T follicular helper cell (primary cell): Measurements from ENCODE around the gene LARP4.
"Not testable (repeated sequence)": the region's sequence is repeated elsewhere in the genome, so short reads cannot be mapped to it uniquely, and the experiment has no call there.

Experiments
- DNase-seq: peaks from one replicate; pipeline ENCODE4 v3.0.0-alpha.2; 2020; ENCODE audit warnings: low read depth

The LARP4 gene

DNA sequence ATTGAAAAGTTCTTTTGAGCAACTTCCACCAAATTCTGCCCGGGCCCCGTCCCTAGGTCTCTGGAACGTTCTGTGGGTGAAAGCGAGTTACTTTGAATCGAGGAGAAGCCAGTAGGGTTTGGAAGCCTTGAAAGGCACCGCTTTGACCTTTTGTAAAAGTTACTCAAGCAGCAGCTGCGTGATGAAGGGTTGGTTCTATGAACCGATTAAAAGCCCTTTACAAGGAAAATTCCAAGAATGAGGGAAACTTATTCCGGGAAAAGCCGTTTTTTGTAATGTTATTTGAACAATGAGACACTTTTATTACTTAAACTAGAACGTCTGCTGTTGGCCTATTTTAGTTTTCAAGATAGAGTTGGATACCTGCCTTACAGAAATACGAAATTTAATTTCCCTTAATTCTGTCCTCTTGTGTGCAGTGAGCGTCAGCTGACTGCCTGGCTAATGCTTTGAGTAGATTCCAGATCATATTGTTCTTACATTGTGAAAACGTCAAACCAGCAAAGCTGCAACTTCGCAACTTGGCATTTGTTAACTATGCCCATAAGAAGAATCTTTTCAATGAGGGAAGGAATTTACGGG is 906 bp downstream of the LARP4 start:
- no peak for DNase-seq

DNA sequence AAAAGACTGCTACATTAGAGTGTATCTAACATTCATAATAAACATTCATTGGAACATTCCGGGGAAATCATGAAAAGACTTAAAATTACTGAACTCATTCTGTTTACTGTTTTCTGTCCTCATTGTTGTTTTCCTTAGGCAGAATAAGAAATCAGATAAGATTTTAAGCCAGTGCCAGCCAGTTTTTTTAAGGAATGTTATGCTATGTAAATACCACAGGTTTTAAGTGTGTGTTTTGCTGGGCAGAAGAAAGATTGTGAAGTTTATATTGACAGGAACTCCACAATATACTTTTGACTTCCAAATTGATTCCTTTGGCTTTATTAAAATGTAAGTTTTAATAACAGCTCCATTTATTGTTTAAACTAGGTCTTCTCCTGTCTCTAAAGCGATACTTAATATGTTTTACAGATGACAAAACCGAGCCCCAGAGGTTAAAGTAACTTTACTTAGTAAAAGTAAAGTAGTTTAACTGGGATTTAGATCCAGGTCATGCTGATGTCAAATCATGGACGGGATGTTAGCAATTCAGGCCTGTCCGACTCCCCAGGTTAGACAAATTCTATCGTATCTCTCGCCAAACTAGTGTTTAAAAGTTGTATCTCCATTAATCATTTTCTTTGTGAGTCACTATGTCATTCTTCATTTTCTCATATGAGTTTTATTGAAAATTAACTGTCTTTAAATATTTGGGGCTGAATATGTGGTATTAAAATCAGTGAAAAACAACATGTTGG is 1.7 kb downstream of the LARP4 start:
- no peak for DNase-seq

DNA sequence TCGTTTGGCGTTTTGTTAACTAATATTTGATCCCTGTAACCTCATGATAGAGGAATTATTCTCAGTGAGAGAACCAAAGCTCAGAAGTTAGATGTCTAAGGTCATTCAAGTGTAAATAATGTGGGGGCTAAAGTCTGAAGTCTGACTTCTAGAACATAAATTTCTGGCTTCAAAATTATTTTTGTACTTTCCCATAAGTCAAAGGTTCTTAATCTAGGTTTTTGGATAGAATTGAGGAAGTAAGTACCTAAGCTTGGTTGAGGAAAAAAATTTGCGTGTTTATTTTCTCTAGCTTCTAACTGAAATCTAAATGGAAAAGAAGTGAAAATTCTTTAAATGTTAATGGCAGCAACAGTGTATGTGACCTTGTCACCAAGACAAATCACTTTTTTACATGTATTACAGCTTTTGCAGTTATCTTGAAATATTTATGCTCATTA is 2.3 kb downstream of the LARP4 start:
- no peak for DNase-seq

DNA sequence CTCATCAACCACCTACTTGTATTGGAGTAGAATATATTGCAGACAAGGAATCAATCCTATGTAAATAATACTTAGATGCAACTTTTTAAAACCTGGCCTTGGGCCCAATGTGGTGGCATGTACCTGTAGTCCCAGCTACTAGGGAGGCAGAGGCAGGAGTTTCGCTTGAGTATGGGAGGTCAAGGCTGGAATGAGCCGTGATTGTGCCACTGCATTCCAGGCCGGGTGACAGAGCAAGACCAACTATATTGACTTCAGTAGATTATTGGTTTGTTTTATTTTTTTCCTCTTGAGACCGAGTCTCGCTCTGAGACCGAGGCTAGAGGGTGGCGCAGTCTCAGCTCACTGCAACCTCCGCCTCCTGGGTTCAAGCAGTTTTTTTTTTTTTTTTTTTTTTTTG is 3.6 kb downstream of the LARP4 start:
- DNase-seq = no peak

DNA sequence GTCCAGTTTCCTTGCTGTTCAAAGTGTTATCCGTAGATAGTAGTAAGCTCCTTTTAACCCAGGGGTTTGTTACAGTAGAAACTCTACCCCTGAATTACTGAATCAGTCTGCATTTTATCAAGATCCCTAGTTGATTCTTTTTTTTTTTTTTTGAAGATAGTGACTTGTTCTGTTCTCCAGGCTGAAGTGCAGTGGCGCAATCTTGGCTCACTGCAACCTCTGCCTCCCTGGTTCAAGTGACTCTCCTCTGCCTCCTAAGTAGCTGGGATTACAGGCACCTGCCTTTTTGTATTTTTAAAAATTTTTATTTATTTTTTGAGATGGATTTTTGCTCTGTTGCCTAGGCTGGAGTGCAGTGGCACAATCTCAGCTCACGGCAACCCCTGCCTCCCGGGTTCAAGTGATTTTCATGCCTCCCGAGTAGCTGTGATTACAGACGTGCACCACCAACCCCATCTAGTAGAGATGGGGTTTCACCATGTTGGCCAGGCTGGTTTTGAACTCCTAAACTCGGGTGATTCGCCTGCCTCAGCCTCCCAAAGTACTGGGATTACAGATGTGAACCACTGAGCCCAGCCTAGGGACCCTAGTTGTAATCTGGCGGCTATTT is 10.5 kb downstream of the LARP4 start:
- no peak for DNase-seq

DNA sequence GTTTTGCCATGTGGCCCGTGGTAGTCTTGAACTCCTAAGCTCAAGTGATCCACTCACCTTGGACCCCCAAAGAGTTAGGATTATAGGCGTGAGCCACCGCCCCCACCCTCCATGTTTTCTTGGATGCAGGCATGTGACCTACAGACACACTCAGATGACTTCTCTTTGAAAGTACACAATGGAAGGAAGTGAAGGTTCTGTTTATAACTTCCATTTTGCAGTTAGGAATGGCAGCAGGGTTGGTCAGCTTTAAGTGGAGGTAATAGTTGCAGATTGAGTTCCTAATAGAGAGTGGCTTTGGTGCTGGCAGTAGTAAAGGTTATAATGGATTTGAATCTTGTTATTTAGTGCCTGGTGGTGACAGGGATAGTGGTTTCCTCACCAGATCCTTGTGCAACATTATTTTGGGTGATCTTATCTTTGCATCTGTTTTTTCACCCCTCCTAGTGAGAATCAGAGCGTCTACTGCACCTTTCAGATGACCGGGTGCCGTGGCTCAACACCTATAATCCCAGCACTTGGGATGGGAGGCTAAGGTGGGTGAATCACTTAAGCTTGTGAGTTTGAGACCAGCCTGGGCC is 15.3 kb downstream of the LARP4 start:
- no peak for DNase-seq

DNA sequence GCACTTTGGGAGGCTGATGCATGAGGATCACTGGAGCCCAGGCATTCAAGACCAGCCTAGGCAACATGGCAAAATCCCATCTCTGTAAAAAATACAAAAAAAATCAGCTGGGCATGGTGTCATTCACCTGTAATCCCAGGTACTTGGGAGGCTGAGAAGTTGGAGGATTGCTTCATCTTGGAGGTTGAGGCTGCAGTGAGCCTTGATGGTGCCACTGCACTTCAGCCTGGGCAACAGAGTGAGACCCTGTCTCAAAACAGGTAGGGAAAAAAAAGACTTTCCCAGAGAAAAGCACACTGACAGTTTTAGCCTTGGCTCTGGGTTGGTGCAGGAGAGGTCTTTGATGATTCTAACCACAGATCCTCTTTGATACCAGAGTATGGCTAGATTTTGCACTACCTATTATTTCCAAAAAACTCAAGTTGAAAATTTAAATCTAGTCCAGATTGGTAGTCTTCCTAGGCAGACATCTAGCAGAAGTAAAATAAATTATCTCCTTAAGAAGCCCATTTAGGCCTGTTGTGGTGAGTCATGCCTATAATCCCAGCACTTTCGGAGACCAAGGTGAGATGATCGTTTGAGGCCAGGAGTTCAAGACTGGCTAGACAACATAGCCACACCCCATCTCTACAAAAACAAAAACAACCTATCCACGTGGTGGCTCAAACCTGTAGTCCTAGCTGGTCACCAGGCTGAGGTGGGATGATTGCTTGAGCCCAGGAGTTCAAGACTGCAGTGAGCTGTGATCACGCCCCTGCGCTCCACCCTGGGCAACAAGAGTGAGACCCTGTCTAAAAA is 18.6 kb downstream of the LARP4 start:
- DNase-seq = no peak

DNA sequence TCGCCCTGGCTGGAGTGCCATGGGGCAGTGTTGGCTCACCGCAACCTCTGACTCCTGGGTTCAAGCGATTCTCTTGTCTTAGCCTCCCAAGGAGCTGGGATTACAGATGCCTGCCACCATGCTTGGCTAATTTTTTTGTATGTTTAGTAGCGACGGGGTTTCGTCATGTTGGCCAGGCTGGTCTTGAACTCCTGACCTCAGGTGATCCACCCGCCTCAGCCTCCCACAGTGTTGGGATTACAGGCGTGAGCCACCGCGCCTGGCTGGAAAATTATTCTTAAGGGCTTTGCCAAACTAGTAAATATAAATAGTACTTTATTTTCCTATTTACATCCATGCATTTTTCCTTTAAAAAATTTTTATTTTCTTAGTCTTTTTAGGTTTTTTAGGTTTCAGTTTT is 22.2 kb downstream of the LARP4 start:
- not testable (repeated sequence) for DNase-seq

DNA sequence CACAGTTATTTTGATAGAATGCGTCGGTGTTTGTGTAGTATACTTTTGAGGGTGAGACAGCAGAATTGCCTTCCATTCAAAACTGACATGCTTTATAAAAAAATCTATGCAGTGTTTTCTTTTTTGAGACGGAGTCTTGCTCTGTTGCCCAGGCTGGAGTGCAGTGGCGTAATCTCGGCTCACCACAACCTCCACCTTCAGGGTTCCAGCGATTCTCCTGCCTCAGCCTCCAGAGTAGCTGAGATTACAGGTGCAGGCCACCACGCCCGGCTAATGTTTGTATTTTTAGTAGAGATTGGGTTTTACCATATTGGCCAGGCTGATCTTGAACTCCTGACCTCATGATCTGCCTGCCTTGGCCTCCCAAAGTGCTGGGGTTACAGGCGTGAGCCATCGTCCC is 22.7 kb downstream of the LARP4 start:
- not testable (repeated sequence) for DNase-seq

DNA sequence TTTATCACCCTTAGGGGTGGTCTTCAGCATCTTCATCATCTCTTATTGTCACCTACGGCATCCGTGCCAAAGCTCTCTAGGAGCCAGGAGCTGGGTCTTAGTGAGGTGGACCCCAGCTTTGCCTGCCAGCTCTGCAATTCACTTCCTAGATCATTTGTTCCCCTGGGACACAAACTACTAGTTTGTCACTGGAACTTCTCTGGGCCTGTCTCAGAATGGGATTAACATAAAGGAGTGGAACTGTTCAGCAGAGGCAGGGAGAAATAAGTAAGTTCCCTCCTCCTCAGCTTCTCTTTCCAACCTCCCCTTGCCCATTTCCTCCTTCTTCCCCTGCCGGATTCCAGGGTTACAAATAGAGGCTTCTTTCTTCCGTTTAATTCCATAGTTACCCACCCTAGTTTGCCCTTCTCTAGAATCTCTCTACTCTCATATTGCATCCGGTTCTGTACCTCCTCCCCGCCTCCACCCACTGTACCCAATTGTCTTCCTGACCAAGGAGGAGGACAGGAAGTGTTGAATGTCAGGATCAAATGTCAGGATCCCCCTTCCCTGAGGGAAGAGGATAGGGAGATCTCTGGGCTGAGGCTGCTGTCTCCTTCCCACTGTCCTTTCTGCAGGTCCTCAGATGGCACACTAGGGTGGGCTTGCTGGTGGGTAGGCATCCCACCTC is 25.0 kb downstream of the LARP4 start:
- DNase-seq = no peak

DNA sequence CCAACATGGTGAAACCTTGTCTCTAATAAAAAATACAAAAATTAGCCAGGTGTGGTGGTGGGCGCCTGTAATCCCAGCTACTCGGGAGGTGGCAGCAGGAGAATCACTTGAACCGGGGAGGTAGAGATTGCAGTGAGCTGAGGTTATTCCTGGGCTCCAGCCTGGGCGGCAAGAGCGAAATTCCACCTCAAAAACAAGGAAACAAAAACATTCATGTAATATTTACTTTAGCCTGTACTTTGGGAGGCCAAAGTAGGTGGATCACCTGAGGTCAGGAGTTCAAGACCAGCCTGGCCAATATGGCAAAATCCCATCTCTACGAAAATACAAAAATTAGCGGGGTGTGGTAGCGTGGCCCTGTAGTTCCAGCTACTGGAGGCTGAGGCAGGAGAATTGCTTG is 31.0 kb downstream of the LARP4 start:
- DNase-seq = not testable (repeated sequence)

DNA sequence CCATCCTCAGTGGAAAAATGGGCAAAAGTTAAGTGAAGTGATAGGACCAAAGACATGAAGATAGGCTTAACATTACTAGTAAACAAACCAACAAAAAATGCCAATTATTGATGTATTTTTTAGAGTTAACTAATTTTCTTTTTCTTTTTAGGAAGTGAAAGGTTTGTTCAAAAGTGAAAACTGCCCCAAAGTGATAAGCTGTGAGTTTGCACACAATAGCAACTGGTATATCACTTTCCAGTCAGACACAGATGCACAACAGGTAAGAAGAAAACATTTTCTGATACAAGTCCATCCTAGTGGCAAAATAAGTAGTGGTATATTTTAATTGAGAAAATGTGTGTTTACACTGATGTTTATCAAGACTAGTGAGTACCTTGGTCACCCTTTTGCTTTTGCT is 39.6 kb downstream of the LARP4 start:
- no peak for DNase-seq

DNA sequence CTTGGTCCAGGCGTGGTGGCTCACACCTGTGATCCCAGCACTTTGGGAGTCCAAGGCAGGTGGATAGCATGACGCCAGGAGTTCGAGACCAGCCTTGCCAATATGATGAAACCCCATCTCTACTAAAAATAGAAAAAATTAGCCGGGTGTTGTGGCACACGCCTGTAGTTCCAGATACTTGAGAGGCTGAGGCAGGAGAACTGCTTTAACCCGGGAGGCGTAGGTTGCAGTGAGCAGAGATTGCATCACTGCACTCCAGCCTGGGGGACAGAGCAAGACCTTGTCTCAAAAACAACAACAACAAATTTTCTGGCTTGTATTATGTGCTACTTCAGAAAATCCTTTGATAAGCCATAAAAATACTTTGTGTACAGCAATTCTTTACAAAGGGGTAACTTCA is 41.1 kb downstream of the LARP4 start:
- DNase-seq = no peak

DNA sequence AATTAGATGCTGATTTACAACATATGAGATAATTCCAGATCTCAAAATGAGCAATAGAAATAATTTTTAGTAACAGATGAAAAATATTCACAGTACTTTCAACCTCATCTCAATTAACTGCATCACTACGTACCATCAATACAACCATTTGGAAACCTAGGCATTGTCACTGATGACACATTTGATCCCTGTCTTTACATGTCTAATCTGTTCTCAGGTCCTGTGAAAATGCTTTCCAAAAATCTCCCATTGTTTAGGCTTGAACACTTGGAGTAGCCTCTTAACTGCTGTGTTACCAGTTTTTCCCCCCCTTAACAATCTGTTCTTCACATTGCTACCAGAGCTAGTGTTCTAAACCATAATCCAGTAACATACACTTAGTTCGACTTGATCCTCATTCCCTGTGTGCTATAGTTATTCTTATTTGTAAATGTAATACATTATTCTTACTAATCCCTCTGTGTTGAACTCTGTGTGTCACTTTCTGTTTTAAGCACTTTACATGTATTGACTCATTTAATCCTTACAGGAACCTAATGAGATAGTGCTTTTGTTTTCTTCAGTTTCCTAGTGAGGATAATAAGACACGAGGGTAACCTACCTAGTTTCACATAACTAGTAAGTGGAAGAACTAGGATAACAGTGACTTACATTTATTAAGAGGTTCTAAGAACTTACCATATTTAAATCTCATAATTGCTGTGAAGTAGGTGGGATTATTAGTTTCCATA is 41.7 kb downstream of the LARP4 start:
- no peak for DNase-seq

DNA sequence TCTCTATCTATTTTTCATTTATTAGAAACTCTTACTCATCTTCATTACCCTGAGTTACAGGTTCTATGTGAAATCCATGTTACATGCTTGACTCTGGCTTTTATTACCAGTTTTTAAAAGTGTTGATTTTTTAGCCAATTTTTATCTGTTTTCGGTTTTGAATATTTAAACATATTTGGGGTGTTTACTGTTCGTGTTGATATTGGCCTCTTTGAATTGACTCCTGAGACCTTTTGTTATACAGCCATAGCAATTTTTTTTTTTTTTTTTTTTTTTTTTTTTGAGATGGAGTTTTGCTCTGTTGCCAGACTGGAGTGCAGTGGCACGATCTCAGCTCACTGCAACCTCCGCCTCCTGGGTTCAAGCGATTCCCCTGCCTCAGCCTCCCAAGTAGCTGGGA is 49.0 kb downstream of the LARP4 start:
- DNase-seq = not testable (repeated sequence)

DNA sequence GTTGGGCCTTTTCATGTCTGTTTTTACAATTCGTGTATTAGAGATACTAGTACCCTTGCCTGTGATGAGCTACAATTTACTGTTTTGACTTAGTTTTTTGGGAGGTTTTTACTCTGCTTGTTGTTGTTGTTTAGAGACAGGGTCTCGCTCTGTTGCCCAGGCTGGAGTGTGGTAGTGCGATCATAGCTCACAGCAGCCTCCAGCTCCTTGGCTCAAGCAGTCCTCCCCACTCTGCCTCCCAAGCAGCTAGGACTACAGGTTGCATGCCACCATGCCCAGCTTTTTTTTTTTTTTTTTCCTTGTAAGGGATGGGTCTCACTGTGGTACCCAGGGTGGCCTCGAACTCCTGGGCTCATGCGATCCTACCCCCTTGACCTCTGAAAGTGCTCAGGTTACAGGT is 52.1 kb downstream of the LARP4 start:
- no peak for DNase-seq

DNA sequence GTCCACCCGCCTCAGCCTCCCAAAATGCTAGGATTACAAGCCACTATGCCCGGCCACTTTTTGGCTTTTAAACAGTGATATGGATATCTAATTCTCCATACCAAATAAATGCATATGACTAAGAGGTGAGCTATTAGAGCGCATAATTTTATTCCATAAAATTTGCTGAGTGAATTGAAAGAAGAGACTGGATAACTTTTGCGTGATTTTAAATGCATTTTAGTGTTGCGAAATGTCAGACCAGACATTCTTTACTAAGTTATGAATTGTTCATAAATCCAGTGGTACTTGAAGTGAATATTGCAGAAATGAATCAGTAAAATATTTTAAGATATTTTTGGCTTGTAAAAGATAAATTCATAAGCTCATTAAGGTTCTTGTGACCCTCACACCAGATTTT is 53.2 kb downstream of the LARP4 start:
- no peak for DNase-seq

DNA sequence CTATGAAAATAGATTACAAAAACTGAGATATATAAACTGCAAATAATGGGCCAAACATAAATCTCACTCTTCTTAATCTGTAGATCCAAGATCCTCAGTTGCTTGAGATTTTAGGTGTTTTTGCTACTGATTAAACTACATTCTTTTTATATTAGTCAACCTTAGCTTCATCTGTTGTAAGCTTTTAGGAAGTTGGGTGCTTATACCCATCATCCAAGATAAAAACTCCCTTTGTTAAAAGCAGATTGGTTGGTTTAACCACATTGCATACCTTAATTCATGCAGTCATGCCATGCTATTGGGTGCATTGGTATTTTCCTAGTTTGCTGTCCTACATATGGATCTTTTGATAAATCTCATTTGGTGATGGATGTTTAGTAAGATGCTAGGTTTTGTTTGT is 57.9 kb downstream of the LARP4 start:
- no peak for DNase-seq

DNA sequence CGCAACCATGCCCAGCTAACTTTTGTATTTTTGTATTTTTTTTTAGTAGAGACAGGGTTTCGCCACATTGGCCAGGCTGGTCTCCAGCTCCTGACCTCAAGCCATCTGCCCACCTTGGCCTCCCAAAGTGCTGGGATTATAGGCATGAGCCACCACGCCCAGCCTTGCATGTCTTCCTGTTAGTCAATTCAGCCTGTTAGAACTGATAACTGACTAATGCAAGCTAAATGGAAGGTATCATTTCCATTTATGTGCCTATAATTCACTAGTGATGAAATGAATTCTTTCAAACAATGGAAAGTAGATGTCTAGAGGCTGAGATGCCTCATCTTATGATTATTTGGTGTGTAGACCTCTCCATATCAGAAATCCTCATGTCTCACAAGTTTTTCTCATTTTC is 66.8 kb downstream of the LARP4 start:
- no peak for DNase-seq

DNA sequence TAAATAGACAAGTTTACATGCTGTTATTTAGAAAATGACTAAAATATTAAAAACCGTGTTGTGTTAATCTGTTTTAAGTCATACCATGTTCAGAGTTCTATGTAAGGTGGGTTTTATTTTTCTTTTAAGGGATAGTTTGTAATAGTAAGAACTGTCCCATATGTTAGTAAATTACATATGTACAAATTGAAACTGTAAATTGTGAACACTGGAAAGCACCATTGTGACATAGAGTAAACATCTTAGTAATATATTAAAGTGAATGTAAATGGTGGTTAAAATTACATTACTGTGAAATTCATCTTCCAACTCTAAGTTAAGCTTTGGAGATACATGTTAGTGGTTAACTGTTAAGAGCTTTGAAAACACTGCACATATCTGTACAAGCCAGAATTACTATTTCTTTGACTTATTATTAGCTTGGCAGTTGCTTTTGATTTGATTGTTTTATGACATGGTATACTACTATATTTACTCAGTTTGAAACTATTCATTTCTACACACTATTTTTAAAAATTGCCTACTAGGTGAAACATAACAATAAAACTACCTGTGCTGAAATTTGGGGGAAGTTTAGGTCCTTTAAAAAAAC is 76.7 kb downstream of the LARP4 start:
- no peak for DNase-seq

DNA sequence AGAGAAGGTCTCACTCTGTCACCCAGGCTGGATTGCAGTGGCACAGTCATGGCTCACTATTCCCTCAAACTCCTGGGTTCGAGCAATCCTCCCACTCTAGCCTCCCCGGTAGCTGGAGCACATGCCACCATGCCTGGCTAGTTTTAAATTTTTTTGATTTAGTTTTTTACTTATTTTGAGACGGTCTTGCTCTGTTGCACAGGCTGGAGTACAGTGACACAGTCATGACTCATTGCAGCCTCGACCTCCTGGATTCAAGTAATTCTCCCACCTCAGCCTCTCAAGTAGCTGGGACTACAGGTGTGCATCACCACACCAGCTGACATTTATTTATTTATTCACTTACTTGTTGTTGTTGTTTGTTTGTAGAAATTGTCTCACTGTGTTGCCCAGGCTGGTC is 81.9 kb downstream of the LARP4 start:
- DNase-seq = no peak
